Neuron (in vitro differentiated cells): ENCODE data around the gene MYL6.
A peak's percentile ranks its signal among the peaks of the same experiment; 100 is the strongest.

Experiments used
- H2AFZ ChIP-seq: one replicate; pipeline ENCODE4 v1.6.1; 2013; ENCODE audit warnings: low read depth, mild to moderate bottlenecking, inconsistent platforms, low read length, moderate library complexity
- H3K27me3 ChIP-seq: one replicate; pipeline ENCODE4 v1.6.1; 2013; ENCODE audit warnings: low read length; ENCODE audit not compliant: insufficient read depth
- H3K36me3 ChIP-seq: one replicate; pipeline ENCODE4 v1.6.1; 2013; ENCODE audit warnings: low read length; ENCODE audit not compliant: insufficient read depth
- H3K4me1 ChIP-seq: one replicate; pipeline ENCODE4 v1.6.1; 2013; ENCODE audit warnings: low read length; ENCODE audit not compliant: insufficient read depth
- H3K4me3 ChIP-seq: 2 replicates; pipeline ENCODE4 v1.5.1; 2013; ENCODE audit warnings: mild to moderate bottlenecking, low read length, moderate library complexity
- H3K9me3 ChIP-seq: one replicate; pipeline ENCODE4 v1.6.1; 2013; ENCODE audit warnings: low read length

The MYL6 gene

GRCh38 chr12:56143217-56143616 lies 14.9 kb upstream of the MYL6 start:
- H3K27me3 ChIP-seq: no peaks in the 10 kb centered on the region
- no peaks in the 10 kb centered on the region for H3K9me3 ChIP-seq
- H3K4me3 ChIP-seq: no peak overlapping the region
- H3K4me1 ChIP-seq: no peaks in the 10 kb centered on the region
- peaks cover 59% of the 10 kb centered on the region for H3K36me3 ChIP-seq
- no peak overlapping the region for H2AFZ ChIP-seq

DNA sequence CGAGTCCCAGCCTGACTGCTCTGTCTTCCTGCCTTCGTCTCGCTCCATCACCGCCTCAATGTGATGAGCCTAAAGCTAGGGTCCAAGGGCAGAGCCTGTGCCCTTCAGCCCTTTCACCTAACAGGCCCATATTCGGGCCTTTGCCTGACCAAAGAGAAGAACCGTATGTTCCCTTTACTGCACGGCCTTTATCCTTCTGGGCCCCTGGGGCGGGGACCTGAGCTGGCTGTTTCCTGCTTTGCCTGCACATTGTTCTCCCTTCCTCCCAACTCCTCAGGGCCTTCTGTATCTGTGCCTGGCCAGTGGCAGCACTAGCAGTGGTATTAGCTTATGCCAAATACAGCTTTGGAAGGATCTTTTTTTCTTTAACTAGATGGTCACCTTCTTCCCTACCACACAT lies 14.3 kb upstream of the MYL6 start:
- H3K9me3 ChIP-seq: no peaks in the 10 kb centered on the region
- no peaks in the 10 kb centered on the region for H3K27me3 ChIP-seq
- no peak overlapping the region for H2AFZ ChIP-seq
- H3K4me1 ChIP-seq: no peaks in the 10 kb centered on the region
- no peak overlapping the region for H3K4me3 ChIP-seq
- H3K36me3 ChIP-seq: peaks cover 53% of the 10 kb centered on the region

GRCh38 chr12:56145217-56145616 lies 12.9 kb upstream of the MYL6 start:
- Histone ChIP-seq H3K36me3 (peaks cover 45% of the 10 kb centered on the region), H3K9me3 (no peaks in the 10 kb centered on the region), H3K27me3 (no peaks in the 10 kb centered on the region)

GRCh38 chr12:56146492-56147460 lies 11.4 kb upstream of the MYL6 start:
- no peaks in the 10 kb centered on the region for H3K9me3 ChIP-seq

More at GRCh38 chr12:56145217-56145616, 12.9 kb upstream of the MYL6 start:
- H2AFZ ChIP-seq: no peak overlapping the region
- no peaks in the 10 kb centered on the region for H3K4me1 ChIP-seq
- H3K4me3 ChIP-seq: no peak overlapping the region

DNA sequence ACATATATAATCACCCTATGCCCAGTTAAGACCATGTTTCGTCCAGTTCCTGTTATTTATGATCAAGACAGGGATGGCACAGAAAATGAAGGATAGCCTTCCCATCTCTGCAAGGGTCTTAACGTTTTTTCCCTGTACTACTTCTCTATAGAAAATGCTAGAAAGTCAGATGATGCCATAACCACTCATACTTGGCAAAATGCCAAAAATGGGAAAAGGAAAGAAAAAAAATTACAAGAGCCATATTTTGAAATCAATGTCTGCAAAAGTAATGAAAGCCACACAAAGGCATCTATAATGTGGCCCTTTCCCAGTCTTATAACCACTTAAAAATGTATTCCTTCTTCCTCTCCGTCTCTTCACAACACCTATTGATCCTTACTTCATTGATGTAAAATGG lies 7.6 kb upstream of the MYL6 start:
- H3K27me3 ChIP-seq: no peaks in the 10 kb centered on the region
- no peak overlapping the region for H2AFZ ChIP-seq
- H3K4me3 ChIP-seq: no peak overlapping the region
- H3K4me1 ChIP-seq: peaks cover 15% of the 10 kb centered on the region
- H3K36me3 ChIP-seq: peaks cover 8% of the 10 kb centered on the region
- H3K9me3 ChIP-seq: no peaks in the 10 kb centered on the region

More at GRCh38 chr12:56146492-56147460, 11.4 kb upstream of the MYL6 start:
- Histone ChIP-seq H2AFZ (no peak overlapping the region), H3K36me3 (peaks cover 36% of the 10 kb centered on the region), H3K27me3 (no peaks in the 10 kb centered on the region), H3K4me3 (no peak overlapping the region), H3K4me1 (peaks cover 6% of the 10 kb centered on the region)

DNA sequence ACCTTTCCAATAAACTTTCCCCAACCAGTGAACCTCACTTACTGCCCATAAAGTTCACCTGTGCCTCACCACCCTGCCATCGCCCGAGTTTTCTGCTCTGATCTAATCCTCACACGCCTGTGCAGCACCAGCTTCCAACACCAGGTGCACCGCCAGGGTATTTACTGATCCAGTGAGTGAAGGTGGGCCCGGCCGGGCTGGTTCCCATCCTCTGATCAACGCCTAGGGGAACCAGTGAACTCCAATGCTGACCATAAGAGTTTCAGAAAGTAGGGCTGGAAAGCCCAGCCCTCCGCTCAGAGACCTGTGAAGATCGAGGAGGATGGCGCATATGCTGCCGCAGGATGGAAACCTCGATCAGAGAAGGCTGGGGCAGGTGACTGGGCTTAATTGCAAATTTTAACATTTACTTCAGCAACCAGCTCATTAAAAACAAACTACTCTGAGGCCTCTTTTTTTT lies 6.5 kb upstream of the MYL6 start:
- H3K9me3 ChIP-seq: no peaks in the 10 kb centered on the region
- no peaks in the 10 kb centered on the region for H3K27me3 ChIP-seq
- H3K4me3 ChIP-seq: peak overlapping the region; percentile 93
- peaks cover 13% of the 10 kb centered on the region for H3K36me3 ChIP-seq
- peaks cover 15% of the 10 kb centered on the region for H3K4me1 ChIP-seq
- peak overlapping the region; percentile 88 for H2AFZ ChIP-seq

DNA sequence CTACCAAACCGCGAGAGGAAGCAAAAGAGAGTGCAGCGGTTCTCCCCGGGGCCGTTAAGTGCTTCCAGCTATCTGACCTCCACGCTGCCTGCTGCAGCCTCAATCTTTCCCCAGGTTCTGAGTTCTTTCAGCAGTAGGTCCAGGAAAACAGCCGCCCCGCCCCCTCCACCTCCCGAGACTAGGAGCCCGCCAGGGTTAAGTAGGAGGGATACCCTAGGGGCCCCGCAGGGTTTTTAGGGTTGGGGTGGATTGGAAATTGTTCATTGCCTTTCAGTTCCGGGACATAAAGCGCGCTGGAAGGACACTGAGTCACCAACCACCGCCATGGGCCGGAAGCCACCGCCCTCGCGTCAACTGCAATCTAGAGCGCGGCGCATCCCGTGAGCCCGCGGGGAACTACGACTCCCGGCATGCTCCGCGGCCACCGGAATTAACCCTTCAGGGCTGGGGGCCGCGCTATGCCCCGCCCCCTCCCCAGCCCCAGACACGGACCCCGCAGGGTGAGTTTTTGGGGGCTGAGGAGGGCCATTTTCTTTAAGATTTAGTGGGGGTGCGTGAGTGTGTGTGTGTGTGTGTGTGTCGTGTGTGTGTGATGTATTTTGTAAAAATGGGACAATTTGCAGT lies 5.9 kb upstream of the MYL6 start, which contains the start of gene MYL6B:
Gene MYL6B (plus strand): TSS at position 456 of the 624 bp plus-strand sequence. CDS start 1,332 bp downstream, outside the sequence.
- Histone ChIP-seq H3K9me3 (no peaks in the 10 kb centered on the region), H3K4me1 (peaks cover 16% of the 10 kb centered on the region)

DNA sequence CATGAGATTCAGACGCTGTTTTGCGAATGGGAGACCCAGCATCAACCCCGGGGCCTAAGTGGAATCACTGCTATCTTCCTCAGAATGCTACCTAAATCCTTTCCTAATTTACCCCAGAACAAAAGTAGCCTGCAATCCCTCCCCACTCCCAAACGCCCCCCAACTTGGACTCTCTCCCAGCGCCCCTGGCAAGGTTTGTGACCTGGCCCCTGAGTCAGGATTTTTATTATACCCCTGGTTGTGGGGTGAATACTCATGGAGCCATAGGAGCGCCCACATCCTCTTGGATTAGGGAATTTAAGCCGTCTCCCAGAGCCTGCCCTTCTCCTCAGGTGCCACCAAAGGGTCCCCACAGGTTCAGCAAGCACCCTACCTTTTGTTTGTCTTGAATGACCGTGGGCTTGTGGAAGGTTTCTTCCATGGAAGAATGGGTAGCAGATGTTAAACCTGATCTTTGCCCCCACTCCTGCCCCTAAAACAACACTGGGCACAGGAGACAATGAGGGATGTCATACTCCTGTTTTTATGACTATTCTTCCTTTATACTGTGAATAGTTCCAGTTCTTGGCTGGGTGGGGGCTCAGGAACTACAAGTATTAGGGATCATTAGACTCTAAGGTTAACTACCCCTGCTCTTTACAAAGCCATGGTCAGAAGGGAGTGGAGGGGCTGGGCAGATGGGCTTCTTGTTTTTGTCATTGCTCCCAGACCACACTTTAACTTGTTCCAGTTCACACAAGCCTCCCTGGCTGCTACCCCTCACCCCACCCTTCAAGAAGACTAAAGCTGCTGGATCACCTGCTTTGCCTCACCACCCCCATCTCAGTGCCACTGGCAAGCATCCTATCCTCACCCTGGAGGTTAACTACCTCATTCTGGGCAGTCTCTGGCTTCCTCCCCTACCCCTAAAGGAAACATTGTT lies 5.1 kb upstream of the MYL6 start:
- Histone ChIP-seq H3K4me3 (peak overlapping the region; percentile 93), H3K9me3 (no peaks in the 10 kb centered on the region), H2AFZ (peak overlapping the region; percentile 88), H3K27me3 (no peaks in the 10 kb centered on the region), H3K36me3 (peaks cover 13% of the 10 kb centered on the region), H3K4me1 (peaks cover 17% of the 10 kb centered on the region)

More for the DNA sequence above, 5.9 kb upstream of the MYL6 start, which contains the start of gene MYL6B:
- Histone ChIP-seq H3K36me3 (peaks cover 13% of the 10 kb centered on the region), H2AFZ (peak within 1 kb of the TSS; percentile 88), H3K4me3 (peak within 1 kb of the TSS; percentile 93), H3K27me3 (no peaks in the 10 kb centered on the region)

DNA sequence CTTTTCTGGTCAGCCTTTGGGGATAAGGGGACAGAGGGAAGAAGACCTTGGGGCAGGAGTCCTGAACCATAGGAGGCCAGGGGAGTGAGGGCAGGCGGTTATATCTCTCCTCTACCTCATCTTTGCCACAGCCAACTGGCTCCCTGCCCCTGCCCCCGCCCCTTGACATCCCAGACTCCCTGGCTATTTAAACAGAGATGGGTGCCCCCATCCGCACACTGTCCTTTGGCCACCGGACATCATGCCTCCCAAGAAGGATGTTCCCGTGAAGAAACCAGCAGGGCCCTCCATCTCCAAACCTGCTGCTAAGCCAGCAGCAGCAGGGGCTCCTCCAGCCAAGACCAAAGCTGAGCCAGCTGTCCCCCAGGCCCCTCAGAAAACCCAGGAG lies 4.5 kb upstream of the MYL6 start:
- Histone ChIP-seq H3K9me3 (no peaks in the 10 kb centered on the region), H3K4me1 (peaks cover 17% of the 10 kb centered on the region), H3K36me3 (peaks cover 13% of the 10 kb centered on the region), H3K27me3 (no peaks in the 10 kb centered on the region), H3K4me3 (peak overlapping the region; percentile 93), H2AFZ (no peak overlapping the region)

DNA sequence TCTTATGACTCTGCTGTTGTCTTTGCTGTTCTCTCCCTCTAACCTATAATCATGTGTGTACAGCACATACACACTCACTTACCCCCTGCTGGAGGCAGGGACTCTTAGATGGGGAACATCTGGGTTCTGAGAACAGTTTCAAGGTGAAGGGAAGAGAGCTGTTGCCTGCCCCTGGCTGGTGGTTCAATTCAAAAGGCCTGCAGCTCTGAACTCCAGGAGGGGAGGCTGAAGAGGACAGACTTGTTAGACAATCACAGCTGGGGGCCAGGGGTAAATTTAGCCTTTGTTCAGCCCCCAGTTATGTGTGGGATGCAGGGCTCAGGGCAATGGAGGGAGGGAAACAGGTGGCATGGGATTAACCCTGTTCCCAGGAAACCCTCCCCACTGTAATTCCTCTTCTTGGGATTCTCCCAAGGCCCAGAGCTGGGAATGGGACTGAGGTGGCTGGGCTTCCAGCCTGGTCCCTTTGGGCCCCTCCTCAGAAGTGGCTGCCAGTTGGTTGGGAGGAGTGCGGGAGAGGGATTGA lies 3.9 kb upstream of the MYL6 start:
- no peak overlapping the region for H2AFZ ChIP-seq
- H3K4me3 ChIP-seq: no peak overlapping the region

DNA sequence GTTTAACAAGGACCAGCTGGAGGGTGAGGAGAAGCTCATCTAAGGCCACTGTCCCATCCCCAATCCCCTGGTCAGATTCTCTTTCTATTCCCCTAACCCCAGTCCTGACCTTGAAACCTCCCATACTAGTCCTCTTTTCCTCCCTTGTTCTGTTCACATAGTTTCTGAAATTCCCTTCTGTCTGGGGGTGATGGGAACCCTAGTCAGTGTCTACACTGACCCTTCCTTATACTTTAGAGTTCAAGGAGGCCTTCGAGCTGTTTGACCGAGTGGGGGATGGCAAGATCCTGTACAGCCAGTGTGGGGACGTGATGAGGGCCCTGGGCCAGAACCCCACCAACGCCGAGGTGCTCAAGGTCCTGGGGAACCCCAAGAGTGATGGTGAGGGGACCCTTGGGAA lies 3.3 kb upstream of the MYL6 start:
- Histone ChIP-seq H2AFZ (no peak overlapping the region), H3K36me3 (peaks cover 20% of the 10 kb centered on the region), H3K9me3 (no peaks in the 10 kb centered on the region), H3K4me3 (no peak overlapping the region), H3K4me1 (peaks cover 24% of the 10 kb centered on the region), H3K27me3 (no peaks in the 10 kb centered on the region)

More for the DNA sequence above, 3.9 kb upstream of the MYL6 start:
- H3K4me1 ChIP-seq: peaks cover 19% of the 10 kb centered on the region
- H3K9me3 ChIP-seq: no peaks in the 10 kb centered on the region
- H3K27me3 ChIP-seq: no peaks in the 10 kb centered on the region
- H3K36me3 ChIP-seq: peaks cover 15% of the 10 kb centered on the region

GRCh38 chr12:56155256-56155845 lies 2.8 kb upstream of the MYL6 start:
- peaks cover 25% of the 10 kb centered on the region for H3K36me3 ChIP-seq
- H2AFZ ChIP-seq: no peak overlapping the region
- no peak overlapping the region for H3K4me3 ChIP-seq
- H3K4me1 ChIP-seq: peaks cover 30% of the 10 kb centered on the region
- no peaks in the 10 kb centered on the region for H3K9me3 ChIP-seq
- no peaks in the 10 kb centered on the region for H3K27me3 ChIP-seq
